HL-60 (cell line): ENCODE results near the gene SGSM1.

Experiments
- CTCF ChIP-seq: IDR thresholded peaks from one replicate; pipeline ENCODE4 v1.5.1; 2011; ENCODE audit warnings: low read length, control low read depth, inconsistent platforms; ENCODE audit not compliant: insufficient read depth
- GABPA ChIP-seq: IDR thresholded peaks from 2 replicates; pipeline ENCODE4 v1.6.1; 2012; ENCODE audit warnings: low read depth
- POLR2AphosphoS5 ChIP-seq: IDR thresholded peaks from 2 replicates; pipeline ENCODE4 v1.6.1; 2012; ENCODE audit warnings: low read depth
- REST ChIP-seq: IDR thresholded peaks from 2 replicates; pipeline ENCODE4 v1.6.1; 2012; ENCODE audit warnings: low read depth; ENCODE audit not compliant: insufficient replicate concordance
- SPI1 ChIP-seq: IDR thresholded peaks from 2 replicates; pipeline ENCODE4 v1.6.1; 2012; ENCODE audit warnings: low read depth, mild to moderate bottlenecking, borderline replicate concordance

- TF ChIP-seq CTCF (no peak), POLR2AphosphoS5 (no peak), SPI1 (no peak), REST (no peak), GABPA (no peak)
Observed at GRCh38 chr22:24819911-24820461, 14.0 kb downstream of the SGSM1 start.
